GM18873 (cell line): ENCODE data around the gene OMP.
A peak's percentile ranks its signal among the peaks of the same experiment; 100 is the strongest.
"Not testable (repeated sequence)": the region's sequence is repeated elsewhere in the genome, so short reads cannot be mapped to it uniquely, and the experiment has no call there.

Experiments
- ATAC-seq: cut with Tn5 transposase; IDR thresholded peaks from one replicate; pipeline ENCODE4 v1.9.1; 2021; ENCODE audit warnings: mild to moderate bottlenecking, moderate library complexity, moderate number of reproducible peaks; ENCODE audit not compliant: unreplicated experiment, low FRiP score

Gene OMP, protein sequence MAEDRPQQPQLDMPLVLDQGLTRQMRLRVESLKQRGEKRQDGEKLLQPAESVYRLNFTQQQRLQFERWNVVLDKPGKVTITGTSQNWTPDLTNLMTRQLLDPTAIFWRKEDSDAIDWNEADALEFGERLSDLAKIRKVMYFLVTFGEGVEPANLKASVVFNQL

GRCh38 chr11:77102246-77103210 is at the start of gene OMP:
Gene OMP, plus strand, starts transcription at chr11:77102840. Its CDS starts 0 bp downstream, at chr11:77102840.
- ATAC-seq: no peak

DNA sequence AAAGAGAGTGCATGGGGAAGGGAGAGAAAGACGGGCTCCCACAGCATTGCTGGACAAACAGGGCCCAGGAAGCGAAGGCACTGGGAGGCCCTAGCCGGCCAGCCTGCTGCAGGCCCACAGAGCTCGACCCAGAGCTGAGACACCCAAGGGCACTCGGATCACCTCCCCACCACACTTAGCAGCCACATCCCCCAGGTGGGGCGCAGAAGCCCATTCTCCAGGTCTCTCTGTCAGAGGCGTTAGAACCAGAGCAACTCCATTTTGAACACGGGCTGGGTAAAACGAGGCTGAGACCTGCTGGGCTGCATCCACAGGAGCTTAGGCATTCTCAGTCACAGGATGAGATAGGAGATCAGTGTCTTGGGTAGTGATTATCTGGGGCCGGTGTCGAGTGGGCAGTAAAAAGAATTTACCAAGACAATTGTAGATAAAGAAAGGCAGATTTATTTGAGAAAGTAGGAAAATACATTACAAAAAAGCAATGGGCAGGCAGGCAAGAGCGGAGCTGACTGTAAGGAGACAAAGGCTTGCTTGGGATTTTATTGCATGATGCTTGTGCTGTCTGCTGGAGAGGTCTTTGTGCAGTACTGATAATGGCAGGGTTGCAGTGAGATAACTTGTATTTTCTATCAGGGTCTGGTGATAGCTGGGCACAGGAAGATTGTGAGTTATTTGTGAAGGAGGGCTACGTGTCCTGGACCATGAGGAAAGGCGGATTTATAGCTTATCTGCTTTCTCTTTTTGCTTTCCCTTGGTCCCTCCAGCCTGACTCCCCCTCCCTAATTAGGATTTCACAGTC is 49.2 kb upstream of the OMP start:
- ATAC-seq: no peak

GRCh38 chr11:77054084-77054483 is 48.6 kb upstream of the OMP start:
- ATAC-seq: no peak

DNA sequence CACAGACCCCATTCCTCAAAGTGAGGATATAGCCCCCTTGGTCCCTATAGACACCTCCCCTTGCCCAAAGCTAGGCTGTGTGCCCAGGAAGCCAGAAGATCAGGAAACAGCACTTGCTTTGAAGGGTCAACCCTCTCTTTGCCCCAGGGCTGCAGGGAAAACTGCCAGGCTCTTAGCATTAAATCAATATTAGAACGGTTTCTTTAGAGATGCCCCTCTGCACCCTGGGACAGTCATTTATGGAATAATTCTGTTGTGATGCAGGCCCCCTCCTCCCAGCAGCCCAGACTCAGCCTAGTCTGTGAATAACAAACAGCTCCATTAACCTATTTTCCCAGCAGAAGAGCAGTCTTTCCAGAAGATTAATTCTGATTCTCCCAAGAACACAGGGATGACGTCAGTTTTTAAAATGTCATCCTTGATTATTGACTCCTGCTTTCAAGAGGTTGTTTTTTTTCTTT is 47.5 kb upstream of the OMP start:
- no peak for ATAC-seq

GRCh38 chr11:77055913-77056312 is 46.7 kb upstream of the OMP start:
- no peak for ATAC-seq

DNA sequence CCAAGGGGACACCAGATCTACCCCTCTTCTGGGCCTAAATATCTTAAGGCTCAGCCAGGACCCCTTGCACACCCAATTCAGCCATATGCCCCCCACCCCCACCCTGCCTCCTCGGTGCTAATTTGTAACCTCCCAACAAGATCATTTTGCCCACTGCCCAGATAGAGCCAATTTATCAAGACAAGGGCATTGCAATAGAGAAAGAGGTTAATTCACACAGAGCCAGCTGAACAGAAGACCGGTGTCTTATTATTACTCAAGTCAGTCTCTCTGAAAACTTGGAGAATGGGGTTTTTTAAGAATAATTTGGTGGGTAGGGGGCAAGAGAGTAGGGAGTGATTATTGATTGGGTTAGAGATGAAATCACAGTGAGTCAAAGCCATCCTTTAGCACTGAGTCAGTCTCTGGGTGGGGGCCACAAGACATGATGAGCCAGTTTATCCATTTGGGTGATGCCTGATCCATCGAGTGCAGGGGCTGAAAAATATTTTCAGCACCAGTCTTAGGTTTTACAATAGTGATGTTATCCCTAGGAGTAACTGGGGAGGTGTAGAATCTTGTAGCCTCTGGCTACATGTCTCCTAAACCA is 45.7 kb upstream of the OMP start:
- ATAC-seq: no peak

DNA sequence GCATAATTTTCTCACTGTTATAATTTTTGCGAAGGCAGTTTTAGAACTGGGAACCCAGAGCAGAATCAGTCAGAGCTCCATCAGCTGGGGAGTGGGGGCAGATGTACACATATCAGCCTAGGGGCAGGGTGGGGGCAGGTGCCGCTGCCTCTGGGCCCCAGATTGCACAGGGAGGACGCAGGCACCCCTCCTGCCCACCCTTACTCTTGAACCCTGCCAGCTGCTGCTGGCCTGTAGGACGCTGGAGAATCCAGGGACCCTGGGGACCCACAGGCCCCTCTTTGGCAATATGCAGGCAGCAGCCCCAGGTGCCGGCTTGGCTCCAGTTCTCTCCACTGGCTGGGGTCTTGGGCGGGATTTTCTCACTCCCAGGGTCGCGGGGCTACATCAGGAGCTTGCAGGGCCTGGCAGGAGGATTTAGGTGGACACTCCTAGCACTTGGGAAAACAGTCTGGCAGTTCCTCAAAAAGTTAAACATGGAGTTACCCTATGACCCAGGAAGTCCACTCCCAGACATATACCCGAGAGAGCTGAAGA is 44.6 kb upstream of the OMP start:
- ATAC-seq: no peak

- no peak for ATAC-seq
Observed at GRCh38 chr11:77058900-77059299, 43.7 kb upstream of the OMP start.

GRCh38 chr11:77059806-77060205 is 42.8 kb upstream of the OMP start:
- ATAC-seq: no peak

- ATAC-seq: no peak
Observed at GRCh38 chr11:77060234-77060633, 42.4 kb upstream of the OMP start.

DNA sequence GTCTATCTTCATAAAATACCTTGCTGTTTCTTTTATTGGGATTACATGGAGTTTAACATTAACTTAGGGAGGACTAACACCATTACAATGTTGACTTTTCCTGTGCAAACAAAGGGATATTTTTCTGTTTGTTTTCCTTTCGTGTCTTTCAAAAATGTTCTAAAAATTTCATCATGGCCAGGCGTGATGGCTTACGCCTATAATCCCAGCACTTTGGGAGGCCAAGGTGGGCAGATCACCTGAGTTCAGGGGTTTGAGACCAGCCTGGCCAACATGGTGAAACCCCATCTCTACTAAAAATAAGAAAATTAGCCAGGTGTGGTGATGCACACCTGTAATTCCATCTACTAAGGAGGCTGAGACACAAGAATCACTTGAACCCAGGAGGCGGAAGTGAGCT is 41.4 kb upstream of the OMP start:
- not testable (repeated sequence) for ATAC-seq

DNA sequence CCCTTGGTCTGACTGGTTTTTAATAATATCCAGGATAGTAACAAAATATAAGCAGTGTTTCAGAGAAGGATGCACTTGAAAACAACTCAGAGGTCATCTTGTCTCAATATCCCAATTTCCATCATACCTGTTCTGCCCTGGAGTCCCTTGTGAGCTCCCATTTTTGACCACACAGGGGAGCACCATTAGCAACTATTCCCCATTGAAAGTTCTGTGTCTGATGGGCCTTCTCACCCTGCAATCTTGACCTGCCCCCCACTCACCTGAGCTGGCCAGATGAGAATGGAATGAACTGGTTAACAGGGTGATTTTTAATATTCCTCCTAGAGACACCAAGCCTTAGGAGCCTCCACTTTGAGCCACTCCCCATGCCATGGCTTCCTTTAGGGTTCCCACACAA is 39.7 kb upstream of the OMP start:
- no peak for ATAC-seq

DNA sequence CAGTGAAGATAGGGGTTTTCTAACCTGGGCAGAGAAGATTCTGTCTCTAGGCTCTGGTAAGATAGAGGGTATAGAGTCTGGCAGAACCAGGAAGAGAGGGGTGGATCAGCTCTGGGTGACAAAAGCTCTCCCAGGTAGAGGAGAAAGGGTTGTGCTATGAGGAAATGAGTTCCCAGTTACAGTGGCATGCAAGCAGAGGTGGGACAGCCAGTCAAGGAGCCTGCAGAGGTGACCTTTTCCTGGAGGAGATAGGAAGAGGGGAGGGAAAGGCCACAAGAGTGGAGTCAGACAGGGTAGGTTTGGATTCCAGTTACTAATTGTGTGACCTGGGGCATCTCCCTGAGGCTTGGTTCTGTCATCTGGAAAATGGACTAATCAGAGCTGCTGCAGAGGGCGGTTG is 39.2 kb upstream of the OMP start:
- ATAC-seq: no peak

DNA sequence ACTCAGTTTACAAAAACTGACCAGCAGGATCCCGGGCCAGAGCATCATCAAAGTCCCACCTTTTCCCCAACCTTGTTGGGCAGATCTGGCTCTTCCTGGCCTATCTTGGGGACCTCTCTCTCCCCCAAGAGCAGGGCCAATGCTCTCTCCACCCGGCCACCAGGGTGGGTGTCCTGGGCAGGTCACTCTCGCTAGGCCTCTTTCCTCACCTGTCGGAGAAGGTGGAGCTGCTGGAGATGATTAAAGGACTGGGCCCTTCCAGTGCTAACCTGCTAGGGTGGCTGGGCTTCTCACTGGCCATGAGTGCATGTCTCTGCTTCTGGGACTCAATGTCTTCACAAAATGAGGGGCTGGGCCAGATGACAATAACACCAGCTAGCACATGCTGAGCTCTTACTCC is 38.8 kb upstream of the OMP start:
- no peak for ATAC-seq

DNA sequence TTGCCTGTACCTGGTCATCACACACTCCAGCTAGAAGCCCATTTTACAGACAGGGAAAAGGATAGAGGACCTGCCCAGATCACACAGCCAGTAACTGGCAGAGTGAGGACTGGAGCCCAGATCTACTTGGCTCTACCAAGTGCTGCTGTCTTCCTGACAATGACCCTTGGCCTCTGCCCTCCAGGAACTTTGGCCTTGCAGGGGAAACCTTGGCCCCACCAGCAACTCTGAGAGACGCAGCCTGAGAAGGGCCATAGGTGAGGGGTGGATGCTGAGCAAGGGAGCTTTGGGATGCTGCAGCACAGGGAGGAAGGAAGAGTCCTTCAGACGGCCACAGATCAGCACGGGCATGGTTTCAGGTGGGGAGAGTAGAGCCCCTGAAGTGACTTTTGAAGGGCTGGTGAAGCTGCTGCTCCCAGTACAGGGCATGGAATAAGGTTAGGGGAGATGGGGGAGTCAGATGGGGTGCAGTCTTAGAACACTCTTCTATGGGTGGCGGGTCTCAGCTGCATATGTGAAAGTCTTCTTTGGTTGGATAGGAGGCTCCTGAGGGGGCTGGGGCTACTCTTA is 37.9 kb upstream of the OMP start:
- ATAC-seq: no peak

DNA sequence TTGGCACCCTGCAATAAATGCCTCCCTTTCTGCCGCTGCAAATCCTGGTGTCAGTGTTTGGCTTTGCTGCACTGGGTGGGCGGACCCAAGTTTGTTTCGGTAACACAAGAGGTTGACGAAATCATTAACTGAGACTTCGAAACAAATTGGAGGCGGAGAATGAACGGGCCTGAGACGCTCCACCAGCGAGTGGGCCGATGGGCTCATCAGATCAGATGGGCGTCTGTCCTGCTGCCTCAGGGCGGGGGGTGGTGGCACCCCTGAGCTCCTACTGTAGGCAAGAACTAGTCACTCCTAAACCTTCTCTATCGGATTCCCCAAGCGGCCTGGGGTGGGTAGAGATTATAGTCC is 36.8 kb upstream of the OMP start:
- no peak for ATAC-seq

DNA sequence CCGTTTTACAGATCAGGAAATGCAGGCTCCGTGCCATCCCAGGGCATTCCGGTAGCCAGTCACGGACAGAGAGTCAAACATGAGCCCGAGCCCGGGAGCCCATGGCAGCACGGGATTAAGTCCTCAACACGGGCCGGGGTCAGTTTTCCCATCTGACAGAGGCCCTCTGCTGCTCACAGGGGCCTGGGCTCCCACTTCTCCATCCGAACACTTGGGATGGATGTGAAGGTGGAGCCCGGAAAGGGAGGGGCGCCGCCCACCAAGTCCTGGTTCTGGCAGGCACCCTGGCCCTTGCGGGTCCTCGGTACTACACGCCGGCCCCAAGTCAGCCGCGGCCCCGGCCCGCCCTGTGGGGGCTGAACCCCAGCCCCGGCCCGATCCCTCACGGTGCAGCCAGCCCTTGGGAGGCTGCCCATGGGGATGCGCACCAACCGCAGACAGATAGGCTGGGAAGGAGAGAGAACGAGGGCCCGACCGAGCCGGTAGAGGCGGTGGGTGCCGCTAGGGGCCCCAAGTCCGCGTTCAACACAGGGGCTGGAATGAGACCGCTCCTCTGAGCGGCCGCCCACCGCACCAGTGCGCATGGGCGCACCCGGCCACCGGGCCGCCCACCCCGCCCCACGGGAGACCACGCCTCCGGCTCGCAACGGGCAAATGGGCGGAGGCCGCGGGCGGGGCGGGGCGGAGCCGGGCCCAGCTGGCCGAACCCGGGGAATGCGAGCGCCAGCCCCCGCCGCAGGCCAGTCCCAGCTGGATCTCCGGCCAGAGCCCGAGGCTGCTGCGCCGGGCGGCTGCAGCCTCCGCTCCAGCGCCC is 36.2 kb upstream of the OMP start, which contains the start of gene CAPN5:
Gene CAPN5, plus strand, starts transcription at position 743 of the 814 bp plus-strand sequence. CDS start 17,916 bp downstream, outside the sequence.
- ATAC-seq: peak; percentile 70

DNA sequence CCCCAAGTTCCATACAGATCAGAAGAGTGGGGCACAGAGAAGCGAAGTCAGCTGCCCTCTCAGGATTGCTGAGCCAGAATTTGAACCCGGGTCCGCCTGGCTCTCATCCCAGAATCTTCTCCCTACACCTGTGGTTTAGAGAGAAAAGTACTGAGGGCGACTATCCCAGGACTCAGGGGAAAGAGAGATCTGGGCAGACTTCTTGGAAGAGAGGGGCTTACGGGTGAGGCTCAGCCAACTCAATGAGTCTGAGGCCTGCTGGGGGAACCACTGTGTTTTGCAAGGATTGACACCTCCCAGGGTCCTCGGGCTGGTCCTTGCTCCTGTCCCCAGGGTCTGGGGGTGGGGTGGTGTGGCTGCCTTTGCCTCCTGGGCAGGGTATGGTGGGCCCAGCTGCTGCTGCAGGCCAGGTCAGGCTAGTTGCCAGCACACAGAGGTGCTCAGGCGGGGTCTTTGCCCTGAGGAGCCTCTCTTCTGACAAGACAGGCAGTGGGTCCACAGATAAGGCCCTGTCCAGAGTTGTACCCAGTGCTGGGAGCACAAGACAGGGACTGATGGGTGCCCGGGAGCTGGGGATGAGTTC is 34.7 kb upstream of the OMP start:
- ATAC-seq: no peak
